Caco-2 (cell line): Measurements from ENCODE around the gene ETFDH. TPM values are rescaled to one million over a fixed set of nuclear protein-coding genes. Genes with fewer than 3 reads are reported as not detected.

Experiments used
- BruUV-seq: library from RNA; stranded (reverse); fragments of 400-500 nt; replicated peaks from 2 replicates; lab custom pipeline; 2021; lab: Mats Ljungman, UMichigan
- CTCF ChIA-PET: fragments of 300-600 bp; sonication (Branson Sonifier 250); formaldehyde crosslinking; loops from one replicate; lab custom pipeline; 2022; ENCODE audit warnings: antibody characterized with exemption; lab: Charles Lee
- POLR2A ChIA-PET: fragments of 300-600 bp; sonication (Branson Sonifier 250); formaldehyde crosslinking; loops from one replicate; lab custom pipeline; 2022; ENCODE audit warnings: antibody characterized with exemption; lab: Charles Lee
- DNase-seq, 2 experiments: peaks; one replicate each; pipeline versions ENCODE4 v3.0.0 to v3.0.0-alpha.2; 2020 to 2022
- H3K27me3 ChIP-seq: replicated peaks from 2 replicates; pipeline ENCODE4 v1.6.0; 2011; ENCODE audit warnings: low read length; ENCODE audit not compliant: control insufficient read depth, insufficient read depth
- H3K36me3 ChIP-seq: 2 replicates; pipeline ENCODE4 v1.5.1; 2011; ENCODE audit warnings: low read length; ENCODE audit not compliant: control insufficient read depth, insufficient read depth
- H3K4me1 ChIP-seq: fragments of 250-450 bp; sonication (Bioruptor Pico); 2 replicates; pipeline ENCODE4 v1.5.1; 2020; ENCODE audit warnings: mild to moderate bottlenecking
- H3K4me3 ChIP-seq: 2 replicates; pipeline ENCODE4 v1.5.1; 2011; ENCODE audit warnings: low read depth, mild to moderate bottlenecking, control low read depth, low read length
- H3K9me3 ChIP-seq: fragments of 250-450 bp; sonication (Bioruptor Pico); 2 replicates; pipeline ENCODE4 v1.5.1; 2020; ENCODE audit warnings: mild to moderate bottlenecking, moderate library complexity
- H3K27ac Mint-ChIP-seq: one replicate; pipeline ENCODE4 v1.8.0; 2022; ENCODE audit warnings: mixed read lengths; ENCODE audit not compliant: unreplicated experiment
- H3K27me3 Mint-ChIP-seq: one replicate; pipeline ENCODE4 v1.8.0; 2022; ENCODE audit warnings: mixed read lengths; ENCODE audit not compliant: insufficient read depth, unreplicated experiment
- H3K36me3 Mint-ChIP-seq: one replicate; pipeline ENCODE4 v1.8.0; 2022; ENCODE audit warnings: mild to moderate bottlenecking, mixed read lengths; ENCODE audit not compliant: insufficient read depth, unreplicated experiment
- H3K4me1 Mint-ChIP-seq: one replicate; pipeline ENCODE4 v1.8.0; 2022; ENCODE audit warnings: low read depth, mixed read lengths; ENCODE audit not compliant: unreplicated experiment
- H3K4me3 Mint-ChIP-seq: one replicate; pipeline ENCODE4 v1.8.0; 2022; ENCODE audit warnings: mild to moderate bottlenecking, moderate library complexity, mixed read lengths; ENCODE audit not compliant: unreplicated experiment
- H3K9me3 Mint-ChIP-seq: one replicate; pipeline ENCODE4 v1.8.0; 2022; ENCODE audit warnings: mixed read lengths; ENCODE audit not compliant: unreplicated experiment
- CTCF ChIP-seq, 2 experiments: fragments of 200-600 bp in 1 of 2; IDR thresholded peaks; 1 replicate in 1 of 2; 2 replicates in 1 of 2; pipeline versions ENCODE4 v1.5.1 to v1.8.0; 2011 to 2022; ENCODE audit warnings: antibody characterized with exemption in 1 of 2, control low read depth in 1 of 2, inconsistent platforms in 1 of 2, low read depth in 1 of 2, low read length in 1 of 2, mild to moderate bottlenecking in 1 of 2, moderate library complexity in 1 of 2; ENCODE audit not compliant: insufficient read depth in 1 of 2, severe bottlenecking in 1 of 2, unreplicated experiment in 1 of 2
- intact Hi-C: fragments of 100-400 bp; cut with micrococcal nuclease; formaldehyde crosslinking; loops from one replicate; pipeline ENCODE4 v1.10.0; 2022; ENCODE audit not compliant: unreplicated experiment
- total RNA-seq: library from RNA; stranded (reverse); gene quantifications from 2 replicates; pipeline ENCODE4 v1.2.3, GENCODE V29; 2022

ETFDH gene
- total RNA-seq, 1 experiment from 2014 or later, result 6.4 TPM

GRCh38 chr4:158673633-158674032, 1.5 kb downstream of the ETFDH start:
- Histone ChIP-seq H3K36me3 (no peaks in the 10 kb centered on the region), H3K9me3 (no peaks in the 10 kb centered on the region), H3K4me1 (peaks cover 14% of the 10 kb centered on the region; the same call in 1 of the 2 replicates), H3K27me3 (no peaks in the 10 kb centered on the region), H3K4me3 (no peak overlapping the region)
- H3K27ac Mint-ChIP-seq, result no peak overlapping the region
- ChIA-PET POLR2A (no interaction called here), CTCF (no interaction called here)
- no TSS peak for BruUV-seq
- no peaks in the 10 kb centered on the region for H3K9me3 Mint-ChIP-seq
- intact Hi-C loops, result loop anchor here (5.0 to 10.0 kb wide), 3 partner anchors 371 to 774 kb away; no protein-coding TSS in a partner anchor
- DNase-seq, result no peak
- peaks cover 7% of the 10 kb centered on the region for H3K4me1 Mint-ChIP-seq
- H3K4me3 Mint-ChIP-seq, result no peak overlapping the region
- H3K36me3 Mint-ChIP-seq, result peaks cover 9% of the 10 kb centered on the region
- TF ChIP-seq CTCF (IDR thresholded peaks at IDR 0.05; ENCODE audit: insufficient read depth in 1 of 2, low read depth in 1 of 2, low read length in 1 of 2, severe bottlenecking in 1 of 2, unreplicated experiment in 1 of 2), result no peak
- H3K27me3 Mint-ChIP-seq, result no peaks in the 10 kb centered on the region

GRCh38 chr4:158676076-158676475, 4.0 kb downstream of the ETFDH start:
- no peak for TF ChIP-seq CTCF (IDR thresholded peaks at IDR 0.05; ENCODE audit: insufficient read depth in 1 of 2, low read depth in 1 of 2, low read length in 1 of 2, severe bottlenecking in 1 of 2, unreplicated experiment in 1 of 2)
- Mint-ChIP-seq H3K4me1 (peaks cover under 1% of the 10 kb centered on the region), H3K27ac (no peak overlapping the region), H3K9me3 (no peaks in the 10 kb centered on the region), H3K4me3 (no peak overlapping the region), H3K36me3 (peaks cover 9% of the 10 kb centered on the region), H3K27me3 (no peaks in the 10 kb centered on the region)
- ChIA-PET CTCF (no interaction called here), POLR2A (no interaction called here)
- Histone ChIP-seq H3K36me3 (no peaks in the 10 kb centered on the region), H3K9me3 (no peaks in the 10 kb centered on the region), H3K27me3 (no peaks in the 10 kb centered on the region), H3K4me3 (no peak overlapping the region), H3K4me1 (peaks cover 11% of the 10 kb centered on the region; the same call in 1 of the 2 replicates)
- intact Hi-C loops, result loop anchor here (10.0 kb wide), 1 partner anchor 369 kb away; no protein-coding TSS in a partner anchor
- DNase-seq, result no peak
- BruUV-seq, result no TSS peak

- no peak for DNase-seq
- POLR2A ChIA-PET, result no interaction called here
- no TSS peak for BruUV-seq
- intact Hi-C loops, result loop anchor here (10.0 kb wide), 1 partner anchor 366 kb away; no protein-coding TSS in a partner anchor
- Histone ChIP-seq H3K9me3 (no peaks in the 10 kb centered on the region), H3K4me1 (peaks cover 11% of the 10 kb centered on the region; the same call in 1 of the 2 replicates), H3K4me3 (no peak overlapping the region), H3K27me3 (no peaks in the 10 kb centered on the region), H3K36me3 (no peaks in the 10 kb centered on the region)
- H3K27ac Mint-ChIP-seq, result no peak overlapping the region
- no peaks in the 10 kb centered on the region for H3K9me3 Mint-ChIP-seq
- H3K36me3 Mint-ChIP-seq, result no peaks in the 10 kb centered on the region
- CTCF ChIA-PET, result no interaction called here
- no peaks in the 10 kb centered on the region for H3K4me1 Mint-ChIP-seq
- no peak overlapping the region for H3K4me3 Mint-ChIP-seq
- TF ChIP-seq CTCF (IDR thresholded peaks at IDR 0.05; ENCODE audit: insufficient read depth in 1 of 2, low read depth in 1 of 2, low read length in 1 of 2, severe bottlenecking in 1 of 2, unreplicated experiment in 1 of 2), result no peak
- no peaks in the 10 kb centered on the region for H3K27me3 Mint-ChIP-seq
Measured at GRCh38 chr4:158678767-158679166, 6.7 kb downstream of the ETFDH start.
